HG03575 (cell line): ENCODE measurements around the gene HDGFL2.
"Not testable (repeated sequence)": the region's sequence is repeated elsewhere in the genome, so short reads cannot be mapped to it uniquely, and the experiment has no call there.

ENCODE experiments used
- ATAC-seq: cut with Tn5 transposase; IDR thresholded peaks from one replicate; pipeline ENCODE4 v1.9.1; 2021; ENCODE audit not compliant: unreplicated experiment, insufficient number of reproducible peaks, low FRiP score; ENCODE audit errors: extremely low read depth

Gene HDGFL2

GRCh38 chr19:4522291-4523002 lies 50.4 kb downstream of the HDGFL2 start:
- ATAC-seq: no peak

DNA sequence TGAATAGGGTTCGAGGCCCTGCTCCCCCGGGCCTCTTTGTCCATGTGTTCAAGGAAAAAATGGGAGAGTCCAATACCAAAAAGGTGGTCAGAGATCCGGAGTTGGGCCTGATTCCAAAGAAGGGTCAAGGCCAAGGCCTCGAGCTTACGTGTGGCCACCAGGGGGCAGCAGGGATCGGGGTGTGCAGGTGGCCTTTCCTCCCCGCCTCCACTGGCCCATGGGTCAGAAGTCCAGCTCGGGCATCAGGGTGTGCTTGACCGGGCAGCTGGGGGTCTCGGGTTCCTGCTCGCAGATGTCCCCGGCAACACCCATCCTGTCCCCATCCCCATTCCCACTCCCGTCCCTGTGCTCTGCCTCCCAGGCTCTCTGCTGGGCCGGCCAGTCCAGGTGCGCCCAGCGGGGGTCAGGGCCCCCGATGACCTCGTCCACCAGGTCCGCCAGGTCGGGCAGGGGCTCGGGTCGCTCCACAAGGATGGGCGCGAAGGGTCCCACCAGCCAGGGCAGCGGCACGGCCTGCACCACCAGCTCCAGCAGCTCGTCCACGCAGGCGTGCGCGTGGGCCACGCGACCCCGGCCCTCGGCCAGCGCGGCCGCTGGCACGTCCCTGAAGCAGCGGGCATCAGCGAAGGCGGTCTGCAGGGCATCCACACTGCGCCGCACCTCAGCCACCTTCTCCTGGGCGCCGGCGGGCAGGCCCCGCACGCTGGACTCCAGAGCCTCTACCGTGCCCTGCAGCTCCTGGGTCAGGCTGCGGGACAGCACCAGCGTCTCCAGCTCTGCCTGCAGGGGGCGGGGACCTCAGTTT lies 51.4 kb downstream of the HDGFL2 start:
- ATAC-seq: no peak

DNA sequence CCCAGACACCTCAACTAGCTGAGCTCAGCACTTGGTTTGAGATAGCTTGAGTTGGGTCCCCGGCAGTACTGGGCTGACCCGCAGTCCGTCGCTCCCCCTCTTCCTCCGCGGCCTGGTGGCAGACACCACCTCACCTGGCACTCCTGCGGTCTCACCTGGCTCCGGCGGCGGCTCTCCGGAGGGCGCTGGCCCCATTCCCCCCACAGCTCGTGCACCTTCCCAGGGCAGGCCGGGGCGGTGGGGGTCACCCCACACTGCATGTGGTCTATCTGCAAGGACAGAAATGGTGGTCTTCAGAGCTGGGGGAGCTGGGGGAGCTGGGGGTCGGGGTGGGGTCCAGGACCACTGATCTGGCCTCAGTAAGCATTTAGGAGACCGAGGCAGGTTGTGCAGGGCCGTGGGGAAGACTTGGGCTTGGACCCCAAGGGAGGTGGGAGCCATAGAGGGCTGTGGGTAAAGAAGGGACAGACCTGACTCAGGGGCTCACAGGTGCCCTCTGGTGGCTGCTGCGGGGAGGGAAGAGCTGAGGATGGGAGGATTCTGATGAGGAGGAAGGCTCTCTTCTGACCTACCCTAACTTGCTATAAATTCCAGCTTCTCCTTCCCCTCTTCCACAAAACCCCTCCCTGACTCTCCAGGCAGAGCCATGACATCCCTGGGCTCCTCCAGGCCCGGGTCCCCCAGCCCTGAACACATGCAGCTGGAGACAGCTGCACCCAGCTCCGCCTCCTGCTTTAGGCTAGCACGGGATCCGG lies 52.9 kb downstream of the HDGFL2 start:
- no peak for ATAC-seq

DNA sequence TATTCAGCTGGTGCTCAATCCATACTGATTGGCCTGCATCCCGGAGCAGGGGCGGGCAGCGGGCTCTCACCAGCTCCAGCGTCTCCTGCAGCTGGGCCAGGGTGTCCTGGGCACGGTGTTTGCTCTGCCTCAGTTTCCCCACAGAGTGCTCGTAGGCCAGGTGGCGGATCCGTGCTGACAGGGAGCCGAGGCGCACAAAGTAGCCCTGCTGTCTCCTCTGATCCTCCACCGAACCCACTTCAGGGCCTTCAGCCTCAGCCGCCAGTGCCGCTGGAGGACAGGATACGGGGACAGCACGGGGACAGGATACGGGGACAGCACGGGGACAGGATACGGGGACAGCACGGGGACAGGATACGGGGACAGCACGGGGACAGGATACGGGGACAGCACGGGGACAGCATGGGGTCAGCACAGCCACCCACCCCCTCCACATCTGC lies 53.5 kb downstream of the HDGFL2 start:
- no peak for ATAC-seq

DNA sequence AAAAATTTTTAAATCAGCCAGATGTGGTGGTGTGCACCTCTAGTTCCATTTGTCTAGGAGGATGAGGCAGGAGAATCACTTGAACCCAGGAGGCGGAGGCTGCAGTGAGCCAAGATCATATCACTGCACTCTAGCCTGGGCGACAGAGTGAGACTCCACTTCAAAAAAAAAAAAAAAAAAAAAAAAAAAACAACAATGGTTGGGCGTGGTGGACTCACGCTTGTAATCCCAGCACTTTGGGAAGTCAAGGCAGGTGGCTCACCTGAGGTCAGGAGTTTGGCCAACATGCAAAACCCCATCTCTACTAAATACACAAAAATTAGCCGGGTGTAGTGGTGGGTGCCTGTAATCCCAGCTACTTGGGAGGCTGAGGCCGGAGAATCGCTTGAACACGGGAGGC lies 55.3 kb downstream of the HDGFL2 start:
- not testable (repeated sequence) for ATAC-seq

DNA sequence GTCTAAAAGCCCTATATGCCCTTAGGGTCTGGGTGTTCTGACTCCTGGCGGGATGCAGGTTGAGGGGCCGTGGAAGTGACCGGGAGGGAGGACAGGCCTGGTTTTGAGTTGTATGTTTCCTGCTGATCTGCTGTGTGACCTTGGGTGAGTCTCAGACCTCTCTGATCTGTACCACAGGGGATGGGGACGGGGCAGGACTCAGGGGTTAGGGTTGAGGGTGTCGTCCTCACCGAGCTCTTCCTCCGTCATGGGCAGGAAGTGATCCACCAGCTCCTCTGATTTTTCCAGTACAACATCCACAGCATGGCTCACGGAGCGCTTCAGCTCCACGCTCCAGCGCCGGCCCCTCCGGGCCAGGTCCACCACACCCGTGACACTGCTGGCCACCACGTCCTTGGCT lies 56.7 kb downstream of the HDGFL2 start:
- no peak for ATAC-seq

- ATAC-seq: no peak
Observed at GRCh38 chr19:4529924-4530522, 57.9 kb downstream of the HDGFL2 start.

DNA sequence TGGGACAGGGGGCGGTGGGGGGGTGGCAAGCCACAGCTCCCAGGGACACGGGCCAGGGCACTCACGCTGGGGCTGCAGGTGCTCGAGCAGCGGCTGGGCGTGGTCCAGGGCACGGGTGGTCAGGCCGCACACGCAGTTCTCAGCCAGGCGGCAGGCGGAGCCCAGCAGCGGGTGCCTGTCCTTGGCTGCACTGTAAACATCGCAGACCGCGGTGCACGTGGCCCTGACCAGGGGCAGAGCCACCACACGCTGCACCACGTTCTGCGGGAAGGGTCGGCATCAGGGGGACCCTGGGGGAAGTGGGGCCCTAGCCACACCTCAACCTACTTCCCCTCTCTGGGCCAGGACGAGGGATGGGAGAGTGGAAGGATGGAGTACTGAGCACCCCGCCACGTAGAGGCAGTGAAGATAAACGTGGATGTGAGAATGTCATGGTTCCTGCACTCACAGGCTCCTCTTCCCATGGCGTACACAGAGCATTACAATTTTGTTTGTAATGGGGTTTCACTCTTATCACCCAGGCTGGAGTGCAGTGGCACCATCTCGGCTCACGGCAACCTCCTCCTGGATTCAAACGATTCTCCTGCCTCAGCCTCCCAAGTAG lies 59.6 kb downstream of the HDGFL2 start:
- ATAC-seq: no peak

GRCh38 chr19:4533334-4533733 lies 61.2 kb downstream of the HDGFL2 start:
- ATAC-seq: no peak

GRCh38 chr19:4533835-4534424 lies 61.8 kb downstream of the HDGFL2 start:
- ATAC-seq: no peak

DNA sequence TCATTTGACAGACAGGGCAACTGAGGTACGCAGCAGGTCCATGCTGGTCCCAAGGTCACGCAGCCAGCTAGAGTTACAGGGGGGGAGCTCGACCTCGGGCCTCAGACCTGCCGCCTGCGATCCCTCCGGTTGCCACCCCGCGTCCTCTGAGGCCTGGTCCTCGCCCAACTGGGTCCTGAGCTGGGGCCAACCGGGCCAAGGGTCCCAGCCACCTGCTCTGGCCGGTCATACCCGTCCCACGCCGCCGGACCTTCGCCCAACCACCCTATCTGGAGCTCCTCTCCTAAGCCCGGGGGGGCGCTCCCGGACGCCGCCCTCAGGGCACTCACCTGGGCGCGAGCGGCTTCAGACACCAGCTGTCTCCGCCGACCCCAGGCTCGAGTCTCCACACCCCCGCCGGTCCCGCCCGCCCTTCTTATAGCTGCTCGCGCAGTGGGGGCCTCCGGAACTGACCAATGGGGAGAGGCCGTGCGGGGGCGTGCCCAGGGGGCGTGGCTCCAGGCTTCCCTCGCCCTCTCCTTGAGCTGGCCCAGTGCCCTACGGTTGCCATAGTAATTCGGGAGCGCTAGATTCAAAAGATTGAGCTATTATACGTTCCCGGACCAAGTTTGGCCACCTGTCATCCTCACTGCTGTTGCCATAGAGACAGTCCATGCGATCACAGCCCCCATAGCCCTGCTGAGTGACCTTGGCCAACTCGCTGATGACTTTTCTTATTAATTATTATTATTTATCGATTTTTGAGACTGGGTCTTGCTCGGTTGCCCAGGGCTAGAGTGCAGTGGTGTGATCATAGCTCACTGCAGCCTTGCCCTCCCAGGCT lies 63.0 kb downstream of the HDGFL2 start, which contains the start of gene PLIN5:
Gene PLIN5, minus strand, starts transcription at position 389 of the 823 bp plus-strand sequence. CDS start 1,150 bp downstream, outside the sequence.
- no peak for ATAC-seq

GRCh38 chr19:4536798-4537197 lies 64.7 kb downstream of the HDGFL2 start:
- ATAC-seq: no peak

GRCh38 chr19:4537953-4538600 lies 66.0 kb downstream of the HDGFL2 start:
- ATAC-seq: no peak

- no peak for ATAC-seq
Observed at GRCh38 chr19:4538601-4538954, 66.5 kb downstream of the HDGFL2 start.

- no peak for ATAC-seq
Observed at GRCh38 chr19:4539169-4539692, 67.1 kb downstream of the HDGFL2 start.

GRCh38 chr19:4539693-4540581 lies 67.8 kb downstream of the HDGFL2 start, which contains the start of gene LRG1:
LRG1 (minus strand) TSS chr19:4540036; CDS start chr19:4540013, 23 bp downstream.
- no peak for ATAC-seq
